GM18867 (cell line): ENCODE results near the gene WASHC4.

Experiments used
- ATAC-seq: cut with Tn5 transposase; IDR thresholded peaks from one replicate; pipeline ENCODE4 v1.9.1; 2021; ENCODE audit warnings: mild to moderate bottlenecking, moderate library complexity; ENCODE audit not compliant: unreplicated experiment

The WASHC4 gene

DNA sequence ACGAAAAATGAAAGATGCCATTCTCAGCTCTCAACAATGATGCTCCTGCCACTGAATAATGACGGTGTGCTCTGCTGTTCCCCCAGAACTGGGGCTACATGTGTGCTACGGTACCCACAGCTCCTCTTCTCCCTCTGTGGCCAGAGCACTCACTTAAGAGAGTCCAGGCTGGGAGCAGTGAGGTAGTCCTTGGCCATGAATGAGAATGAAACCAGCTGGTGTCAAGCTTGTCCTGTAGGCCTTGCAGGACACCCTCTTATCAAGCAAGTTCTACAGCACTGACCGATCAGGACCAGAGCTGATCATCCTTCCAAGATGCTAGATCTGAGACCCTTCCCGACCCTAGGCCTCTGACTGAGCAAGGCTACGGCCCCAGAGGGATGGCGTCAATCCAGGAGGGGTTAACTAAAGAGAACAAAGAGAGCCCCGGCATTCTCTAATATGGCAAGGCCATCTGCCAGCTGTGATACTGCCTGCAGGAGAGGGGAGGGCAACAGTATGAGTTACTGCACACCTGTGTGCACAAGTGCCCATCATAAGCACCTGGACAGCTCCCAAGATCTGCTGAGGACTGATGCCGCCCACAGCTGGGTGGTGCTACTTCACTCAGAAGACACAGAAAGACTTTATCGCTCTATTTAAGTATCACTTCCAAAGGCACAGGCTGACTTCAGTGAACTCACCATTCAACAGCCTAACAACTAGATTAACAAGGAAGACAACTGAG lies 98.0 kb downstream of the WASHC4 start:
- no peak for ATAC-seq

DNA sequence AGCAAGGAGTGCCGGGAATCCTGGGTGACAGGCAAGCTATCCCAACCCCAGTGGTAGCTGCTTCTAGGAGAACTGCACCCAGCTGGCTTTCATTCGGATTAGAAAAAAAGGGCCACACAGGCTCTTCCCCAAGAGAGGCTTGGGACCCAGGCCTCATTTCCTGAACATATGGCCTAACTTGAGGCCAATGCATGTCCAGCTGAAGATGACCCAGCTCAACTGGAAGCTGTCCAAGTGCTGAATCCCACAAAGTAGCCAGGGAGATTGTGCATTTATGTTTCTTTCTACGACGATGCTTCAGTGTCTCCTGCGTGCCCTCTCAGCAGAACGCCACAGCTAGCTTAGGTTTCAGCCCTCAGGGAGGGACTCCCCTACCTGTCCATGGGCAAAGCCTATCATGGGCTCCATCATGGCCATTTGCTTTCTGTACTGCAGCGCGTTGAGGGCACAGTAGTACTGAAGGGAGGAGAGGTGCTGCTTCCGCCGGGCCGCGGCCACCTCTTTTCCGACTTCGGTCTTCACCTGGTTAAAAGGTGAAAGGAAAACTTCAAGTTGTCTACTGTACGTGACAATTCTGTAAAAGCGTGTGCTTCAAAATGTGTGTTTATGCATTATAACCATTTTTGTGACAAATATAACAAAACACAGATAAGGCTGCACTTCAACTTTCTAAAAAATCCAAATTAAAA lies 99.3 kb downstream of the WASHC4 start:
- ATAC-seq = no peak

DNA sequence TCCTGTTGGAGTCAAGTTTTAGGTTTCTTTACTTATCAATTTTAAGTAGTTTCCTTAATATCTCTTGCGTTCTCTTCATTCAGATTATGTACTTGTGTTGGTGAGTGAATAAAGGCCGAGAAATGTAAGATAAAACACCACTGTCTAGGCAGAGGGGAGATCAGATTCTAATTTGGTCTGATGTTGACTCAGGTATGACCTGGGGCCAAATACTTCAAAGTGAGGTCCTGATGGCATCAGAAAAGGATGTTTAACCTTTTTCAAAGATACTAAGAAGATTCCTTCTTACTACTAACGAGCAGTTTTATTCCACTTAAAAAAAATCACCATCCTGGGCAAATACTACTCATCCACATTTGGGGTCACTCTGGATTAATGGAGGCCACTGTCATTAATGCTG lies 101.6 kb downstream of the WASHC4 start:
- no peak for ATAC-seq

DNA sequence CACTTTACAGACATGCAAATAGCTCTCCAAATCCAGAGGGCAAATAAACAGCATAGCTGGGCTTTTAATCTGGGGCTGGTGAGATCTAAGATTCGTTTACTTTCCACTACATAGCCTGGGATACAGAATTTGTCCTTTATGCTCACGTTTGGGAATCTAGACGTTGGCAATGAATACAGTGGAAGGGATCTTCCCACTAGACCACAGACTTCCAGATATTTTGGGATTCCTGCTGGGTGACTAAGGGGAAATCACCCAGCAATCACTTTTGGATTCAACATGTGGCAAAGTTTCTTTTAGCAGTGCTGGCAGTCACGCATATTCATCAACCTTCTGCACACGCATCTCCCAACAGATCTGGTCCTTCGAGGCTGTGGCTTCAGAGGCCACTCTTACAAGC lies 104.9 kb downstream of the WASHC4 start:
- ATAC-seq = no peak

DNA sequence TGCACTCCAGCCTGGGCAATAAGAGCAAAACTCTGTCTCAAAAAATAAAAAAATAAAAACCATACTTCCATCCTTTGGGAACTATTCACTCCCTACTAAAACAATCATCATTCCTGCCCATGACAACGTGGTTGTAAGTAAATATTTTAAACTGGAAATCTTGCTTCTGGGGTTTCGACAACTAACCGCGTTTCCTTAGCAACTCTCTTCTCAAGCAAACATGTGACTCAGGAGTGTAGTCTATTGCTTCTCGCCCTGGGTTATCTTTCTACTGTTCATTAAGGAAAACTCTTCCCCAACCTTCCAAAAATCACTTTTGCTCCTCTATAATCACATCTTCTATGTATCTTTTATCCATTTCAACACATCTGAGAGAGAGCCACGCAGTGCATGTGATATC lies 106.6 kb downstream of the WASHC4 start:
- ATAC-seq = no peak

DNA sequence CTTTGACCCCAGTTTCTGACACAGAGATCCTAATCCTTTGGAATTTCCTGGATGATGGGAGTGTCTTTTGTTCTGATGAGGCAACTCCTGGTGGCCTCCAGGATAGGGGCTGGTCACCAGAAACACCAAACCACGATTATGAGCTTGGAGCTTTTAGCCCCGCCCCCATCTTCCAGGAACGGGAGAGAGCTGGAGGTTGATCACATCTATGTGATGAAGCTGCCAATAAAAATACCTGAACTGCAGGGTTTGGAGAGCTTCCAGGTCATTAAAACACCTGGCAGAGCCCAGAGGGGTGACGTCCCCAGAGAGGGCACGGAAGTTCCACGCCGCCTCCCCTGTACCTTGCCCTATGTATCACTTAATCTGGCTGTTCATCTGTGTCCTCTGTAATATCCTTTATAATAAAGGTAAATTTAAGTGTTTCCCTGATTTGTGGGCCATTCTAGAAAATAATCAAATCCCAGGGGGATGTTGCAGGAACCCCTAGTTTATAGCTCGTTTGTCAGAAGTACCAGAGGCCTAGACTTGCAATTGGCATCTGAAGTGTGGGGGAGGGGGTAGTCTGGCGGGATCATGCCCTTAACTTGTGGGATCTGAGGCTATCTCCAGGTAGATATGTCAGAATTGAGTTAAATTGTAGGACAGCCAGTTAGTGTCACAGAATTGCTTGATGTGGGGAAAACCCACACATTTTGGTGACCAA lies 107.3 kb downstream of the WASHC4 start:
- no peak for ATAC-seq

DNA sequence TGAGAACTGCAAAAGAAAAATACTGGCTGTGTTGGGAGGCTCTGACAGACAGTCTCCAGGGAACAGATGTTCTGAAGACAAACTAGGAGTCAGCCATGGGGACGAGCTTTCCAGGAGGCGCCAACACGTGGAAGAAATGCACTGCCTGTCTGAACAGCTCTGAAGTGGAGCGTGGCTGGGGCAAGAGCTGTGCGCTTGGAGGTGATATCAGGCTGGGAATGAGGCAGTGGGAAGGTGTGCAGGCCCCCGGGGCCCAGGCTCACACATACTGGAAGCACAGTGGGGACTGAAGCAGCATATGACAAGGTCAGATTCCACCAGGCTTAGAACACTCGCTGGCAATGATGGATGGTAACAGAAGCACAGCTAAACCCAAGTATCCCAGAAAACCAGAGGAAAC lies 110.9 kb downstream of the WASHC4 start:
- no peak for ATAC-seq
